Measurements from ENCODE around the gene RNASE8. TPM values are rescaled to one million over a fixed set of nuclear protein-coding genes. Genes with fewer than 3 reads are reported as not detected.
A peak's percentile ranks its signal among the peaks of the same experiment; 100 is the strongest.

The RNASE8 gene
- total and polyA plus RNA-seq, 2 of the 8 experiments (the other 6 are each of a cell fraction or from before 2014, with no cell fraction given), result not detected

DNA sequence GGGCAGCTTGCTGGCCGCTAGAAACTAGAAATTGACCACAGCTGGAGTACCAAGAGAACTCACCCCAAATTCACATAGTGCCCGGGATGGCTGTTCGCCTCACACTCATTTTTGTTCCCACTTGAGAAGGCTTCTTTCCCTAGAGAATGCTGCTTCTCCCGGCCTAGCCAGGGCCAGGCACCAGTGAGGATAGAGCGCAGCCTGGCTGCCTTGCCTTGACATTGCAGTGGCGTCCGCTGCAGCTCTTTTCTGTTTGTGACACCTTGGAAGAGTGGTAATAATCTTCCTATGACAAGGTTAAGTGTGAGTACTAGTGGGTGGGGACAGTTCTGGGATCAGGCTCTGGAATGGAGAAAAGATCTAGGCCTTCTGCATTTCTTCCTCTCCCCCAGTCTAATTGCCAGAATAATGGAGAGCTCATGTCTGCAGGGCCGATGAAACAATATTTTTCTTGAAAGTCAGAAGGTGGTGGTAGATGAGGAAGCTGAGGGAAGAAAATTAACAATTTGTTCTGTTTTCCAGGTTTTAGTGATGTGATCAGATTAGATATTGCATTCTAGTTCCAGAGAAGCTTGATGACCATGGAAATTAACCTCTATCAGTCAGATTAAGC, 46.9 kb downstream of the RNASE8 start (continued):
- TF ChIP-seq, protein P1, sequence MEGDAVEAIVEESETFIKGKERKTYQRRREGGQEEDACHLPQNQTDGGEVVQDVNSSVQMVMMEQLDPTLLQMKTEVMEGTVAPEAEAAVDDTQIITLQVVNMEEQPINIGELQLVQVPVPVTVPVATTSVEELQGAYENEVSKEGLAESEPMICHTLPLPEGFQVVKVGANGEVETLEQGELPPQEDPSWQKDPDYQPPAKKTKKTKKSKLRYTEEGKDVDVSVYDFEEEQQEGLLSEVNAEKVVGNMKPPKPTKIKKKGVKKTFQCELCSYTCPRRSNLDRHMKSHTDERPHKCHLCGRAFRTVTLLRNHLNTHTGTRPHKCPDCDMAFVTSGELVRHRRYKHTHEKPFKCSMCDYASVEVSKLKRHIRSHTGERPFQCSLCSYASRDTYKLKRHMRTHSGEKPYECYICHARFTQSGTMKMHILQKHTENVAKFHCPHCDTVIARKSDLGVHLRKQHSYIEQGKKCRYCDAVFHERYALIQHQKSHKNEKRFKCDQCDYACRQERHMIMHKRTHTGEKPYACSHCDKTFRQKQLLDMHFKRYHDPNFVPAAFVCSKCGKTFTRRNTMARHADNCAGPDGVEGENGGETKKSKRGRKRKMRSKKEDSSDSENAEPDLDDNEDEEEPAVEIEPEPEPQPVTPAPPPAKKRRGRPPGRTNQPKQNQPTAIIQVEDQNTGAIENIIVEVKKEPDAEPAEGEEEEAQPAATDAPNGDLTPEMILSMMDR (IDR thresholded peaks at IDR 0.05; ENCODE audit: control extremely low read depth in 1 of 3, insufficient read depth in 1 of 3, low read depth in 1 of 3, low read length in 3 of 3), result peak; percentile 97 to 99 (median 98)
- TF ChIP-seq CHD2 (IDR thresholded peaks at IDR 0.05; ENCODE audit: low read length) (0 out of 2 replicates have a peak, but pooled peaks have one; percentile 26), RNF2 (IDR thresholded peaks at IDR 0.05; ENCODE audit: borderline replicate concordance, low read depth, low read length, missing control alignments, poor library complexity, severe bottlenecking) (no peak), POLR2AphosphoS5 (IDR thresholded peaks at IDR 0.05; ENCODE audit: low read depth, low read length) (no peak; the same call in 1 of the 2 replicates)
